Mesenchymal stem cell (in vitro differentiated cells and primary cell): Measurements from ENCODE around the gene ASB16. TPM values are rescaled to one million over a fixed set of nuclear protein-coding genes. Genes with fewer than 3 reads are reported as not detected.

ENCODE experiments used
- DNase-seq: peaks from one replicate; pipeline ENCODE4 v3.0.0-alpha.2; 2013
- H2AFZ ChIP-seq: one replicate; pipeline ENCODE4 v1.6.1; 2013; ENCODE audit warnings: low read depth, mild to moderate bottlenecking, control low read depth, inconsistent platforms, low read length, moderate library complexity
- H2AK5ac ChIP-seq: 2 replicates; pipeline ENCODE4 v1.6.1; 2013; ENCODE audit warnings: low read length, moderate library complexity, mild to moderate bottlenecking, inconsistent platforms; ENCODE audit not compliant: severe bottlenecking
- H2BK120ac ChIP-seq: one replicate; pipeline ENCODE4 v1.6.1; 2013; ENCODE audit warnings: low read depth, mild to moderate bottlenecking, inconsistent platforms, low read length, moderate library complexity
- H2BK12ac ChIP-seq, 2 experiments: one replicate each; pipeline ENCODE4 v1.6.1; 2013; ENCODE audit warnings: inconsistent platforms in 2 of 2, low read length in 2 of 2, mild to moderate bottlenecking in 2 of 2, moderate library complexity in 2 of 2, control low read depth in 1 of 2
- H2BK15ac ChIP-seq: one replicate; pipeline ENCODE4 v1.6.1; 2013; ENCODE audit warnings: mild to moderate bottlenecking, low read depth, inconsistent platforms; ENCODE audit not compliant: poor library complexity, severe bottlenecking
- H2BK5ac ChIP-seq: 2 replicates; pipeline ENCODE4 v1.6.1; 2013; ENCODE audit warnings: low read depth, mild to moderate bottlenecking, low read length, control low read depth, inconsistent platforms; ENCODE audit not compliant: poor library complexity, severe bottlenecking
- H3K14ac ChIP-seq, 2 experiments: one replicate each; pipeline ENCODE4 v1.6.1; 2013; ENCODE audit warnings: inconsistent platforms in 2 of 2, low read length in 2 of 2, control low read depth in 1 of 2, mild to moderate bottlenecking in 1 of 2, moderate library complexity in 1 of 2
- H3K18ac ChIP-seq, 2 experiments: one replicate each; pipeline ENCODE4 v1.6.1; 2013; ENCODE audit warnings: inconsistent platforms in 2 of 2, low read length in 2 of 2, control low read depth in 1 of 2, low read depth in 1 of 2, mild to moderate bottlenecking in 1 of 2
- H3K23ac ChIP-seq, 2 experiments: one replicate each; pipeline ENCODE4 v1.6.1; 2013; ENCODE audit warnings: inconsistent platforms in 2 of 2, low read length in 2 of 2, mild to moderate bottlenecking in 2 of 2, moderate library complexity in 2 of 2, control low read depth in 1 of 2
- H3K27ac ChIP-seq: 2 replicates; pipeline ENCODE4 v1.5.1; 2013; ENCODE audit warnings: mild to moderate bottlenecking, moderate library complexity, low read length, control low read depth, inconsistent platforms; ENCODE audit not compliant: poor library complexity, severe bottlenecking
- H3K27me3 ChIP-seq, 2 experiments: 2 replicates each; pipeline versions ENCODE4 v1.6.1 to v1.7.0; 2013; ENCODE audit warnings: low read length in 2 of 2, mild to moderate bottlenecking in 2 of 2, moderate library complexity in 2 of 2, control low read depth in 1 of 2, inconsistent platforms in 1 of 2; ENCODE audit not compliant: control insufficient read depth in 1 of 2, insufficient read depth in 1 of 2
- H3K36me3 ChIP-seq, 2 experiments: 2 replicates each; pipeline versions ENCODE4 v1.6.1 to v1.7.0; 2013; ENCODE audit warnings: low read length in 2 of 2, control low read depth in 1 of 2, inconsistent platforms in 1 of 2, low read depth in 1 of 2, mild to moderate bottlenecking in 1 of 2; ENCODE audit not compliant: insufficient read depth in 2 of 2, control insufficient read depth in 1 of 2
- H3K4ac ChIP-seq, 2 experiments: one replicate each; pipeline ENCODE4 v1.6.1; 2013; ENCODE audit warnings: inconsistent platforms in 2 of 2, low read length in 2 of 2, mild to moderate bottlenecking in 2 of 2, moderate library complexity in 2 of 2, control low read depth in 1 of 2, low read depth in 1 of 2
- H3K4me1 ChIP-seq: 2 replicates; pipeline ENCODE4 v1.6.1; 2013; ENCODE audit warnings: low read depth, low read length, control low read depth; ENCODE audit not compliant: control insufficient read depth, insufficient read depth
- H3K4me2 ChIP-seq: 2 replicates; pipeline ENCODE4 v1.6.1; 2013; ENCODE audit warnings: low read length, mild to moderate bottlenecking, inconsistent platforms; ENCODE audit not compliant: poor library complexity, severe bottlenecking
- H3K4me3 ChIP-seq, 2 experiments: 2 replicates each; pipeline versions ENCODE4 v1.5.1 to v1.7.0; 2013; ENCODE audit warnings: low read length in 2 of 2, mild to moderate bottlenecking in 2 of 2, control low read depth in 1 of 2, low read depth in 1 of 2; ENCODE audit not compliant: insufficient read depth in 1 of 2
- H3K79me1 ChIP-seq: replicated peaks from 2 replicates; pipeline ENCODE4 v1.6.1; 2013; ENCODE audit warnings: mild to moderate bottlenecking, control low read depth, low read length, inconsistent platforms; ENCODE audit not compliant: poor library complexity, severe bottlenecking
- H3K9ac ChIP-seq: 2 replicates; pipeline ENCODE4 v1.7.0; 2013; ENCODE audit warnings: mild to moderate bottlenecking, low read length, moderate library complexity
- H3K9me3 ChIP-seq: 2 replicates; pipeline ENCODE4 v1.7.0; 2013; ENCODE audit warnings: mild to moderate bottlenecking, low read length; ENCODE audit not compliant: control insufficient read depth
- H4K8ac ChIP-seq: one replicate; pipeline ENCODE4 v1.6.1; 2013; ENCODE audit warnings: inconsistent platforms, mild to moderate bottlenecking, low read length, moderate library complexity
- H4K91ac ChIP-seq: one replicate; pipeline ENCODE4 v1.6.1; 2013; ENCODE audit warnings: mild to moderate bottlenecking, low read length, inconsistent platforms
- WGBS: methylation state at CpG from one replicate; pipeline ENCODE4 v1.1.7; 2013; ENCODE audit warnings: mixed read lengths; 5-methylcytosine and 5-hydroxymethylcytosine counted together
- polyA plus RNA-seq, 2 experiments: library from polyadenylated mRNA; stranded (reverse); fragments of 200-250 nt; gene quantifications; one replicate each; pipeline ENCODE4 v1.2.3, GENCODE V29; 2013

Gene ASB16, protein sequence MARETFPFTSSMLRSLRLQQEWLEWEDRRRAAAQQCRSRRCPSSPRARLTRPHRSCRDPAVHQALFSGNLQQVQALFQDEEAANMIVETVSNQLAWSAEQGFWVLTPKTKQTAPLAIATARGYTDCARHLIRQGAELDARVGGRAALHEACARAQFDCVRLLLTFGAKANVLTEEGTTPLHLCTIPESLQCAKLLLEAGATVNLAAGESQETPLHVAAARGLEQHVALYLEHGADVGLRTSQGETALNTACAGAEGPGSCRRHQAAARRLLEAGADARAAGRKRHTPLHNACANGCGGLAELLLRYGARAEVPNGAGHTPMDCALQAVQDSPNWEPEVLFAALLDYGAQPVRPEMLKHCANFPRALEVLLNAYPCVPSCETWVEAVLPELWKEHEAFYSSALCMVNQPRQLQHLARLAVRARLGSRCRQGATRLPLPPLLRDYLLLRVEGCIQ
- 0.07 TPM for polyA plus RNA-seq (2013, experiment 1 of 2)
- 0.05 TPM for polyA plus RNA-seq (2013, experiment 2 of 2)

DNA sequence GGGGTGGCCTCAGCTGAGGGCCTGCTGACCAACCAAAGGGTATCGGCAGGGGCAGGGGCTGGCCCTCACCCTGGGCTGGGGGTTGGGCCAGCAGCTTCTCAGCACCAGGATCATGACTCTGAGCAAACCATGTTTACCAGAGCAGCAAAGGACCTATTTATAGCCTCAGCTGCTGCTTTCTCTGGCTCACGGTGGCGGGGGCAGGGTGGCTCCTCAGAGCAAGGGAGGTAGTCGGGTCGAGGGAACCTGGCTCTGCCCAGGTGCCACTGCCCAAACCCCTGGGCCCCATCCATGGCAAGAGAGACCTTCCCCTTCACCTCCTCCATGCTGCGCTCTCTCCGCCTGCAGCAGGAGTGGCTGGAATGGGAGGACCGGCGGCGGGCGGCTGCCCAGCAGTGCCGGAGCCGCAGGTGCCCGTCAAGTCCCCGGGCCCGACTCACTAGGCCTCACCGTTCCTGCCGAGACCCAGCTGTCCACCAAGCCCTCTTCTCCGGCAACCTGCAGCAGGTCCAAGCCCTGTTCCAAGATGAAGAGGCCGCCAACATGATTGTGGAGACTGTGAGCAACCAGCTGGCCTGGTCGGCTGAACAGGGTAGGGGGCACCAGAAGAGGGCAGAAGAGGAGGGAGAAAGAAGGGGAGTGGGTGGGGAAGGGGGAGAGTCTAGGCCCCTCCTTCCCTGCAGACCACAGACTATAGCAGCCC lies at the start of gene ASB16:
Gene ASB16, plus strand, starts transcription at position 206 of the 703 bp plus-strand sequence. Its CDS starts 86 bp downstream, at position 292.
- H4K91ac ChIP-seq: peak within 1 kb of the TSS; percentile 88

GRCh38 chr17:44120851-44121605 lies 49.5 kb upstream of the ASB16 start:
- Histone ChIP-seq H2BK15ac (no peak overlapping the region), H3K4me2 (no peak overlapping the region), H2BK12ac (no peak overlapping the region), H4K91ac (no peak overlapping the region), H2BK120ac (no peak overlapping the region), H2AK5ac (no peak overlapping the region), H4K8ac (no peak overlapping the region), H2AFZ (no peak overlapping the region), H3K4me3 (peak overlapping the region in 1 of 2 experiments; percentile 97), H3K27me3 (peaks cover 0 to 6% of the 10 kb centered on the region in 2 experiments), H3K9ac (peak overlapping the region; percentile 95), H3K4me1 (peaks cover 12% of the 10 kb centered on the region), H3K27ac (no peak overlapping the region), H3K14ac (no peak overlapping the region), H2BK5ac (no peak overlapping the region), H3K9me3 (no peaks in the 10 kb centered on the region), H3K79me1 (peaks cover 18% of the 10 kb centered on the region), H3K18ac (no peak overlapping the region), H3K36me3 (peaks cover 7 to 16% of the 10 kb centered on the region in 2 experiments), H3K4ac (no peak overlapping the region), H3K23ac (no peak overlapping the region)
- WGBS: 67% methylated on average over 5 of the region's 9 CpGs
- no peak for DNase-seq

More for the DNA sequence above, at the start of gene ASB16:
- 67% methylated on average over 20 of the region's 21 CpGs for WGBS
- H3K23ac ChIP-seq: peak within 1 kb of the TSS in 1 of 2 experiments; percentile 77
- H3K9ac ChIP-seq: peak within 1 kb of the TSS; percentile 38
- H3K4ac ChIP-seq: peak within 1 kb of the TSS; percentile 18 to 49
- no peak within 1 kb of the TSS for H3K4me2 ChIP-seq
- H3K14ac ChIP-seq: peak within 1 kb of the TSS in 1 of 2 experiments; percentile 36
- H4K8ac ChIP-seq: peak within 1 kb of the TSS; percentile 71
- H2BK12ac ChIP-seq: peak within 1 kb of the TSS; percentile 90 to 98
- DNase-seq: peak; percentile 61
- no peaks in the 10 kb centered on the region for H3K9me3 ChIP-seq
- H3K4me3 ChIP-seq: peak within 1 kb of the TSS in 1 of 2 experiments; percentile 63
- H3K27me3 ChIP-seq: no peaks in the 10 kb centered on the region
- H3K36me3 ChIP-seq: peaks cover 4 to 5% of the 10 kb centered on the region in 2 experiments
- H2BK15ac ChIP-seq: no peak within 1 kb of the TSS
- H3K4me1 ChIP-seq: peaks cover 17% of the 10 kb centered on the region
- H2AFZ ChIP-seq: peak within 1 kb of the TSS; percentile 21
- H3K27ac ChIP-seq: no peak within 1 kb of the TSS
- H2BK5ac ChIP-seq: no peak within 1 kb of the TSS
- H2AK5ac ChIP-seq: no peak within 1 kb of the TSS
- H3K18ac ChIP-seq: peak within 1 kb of the TSS; percentile 57 to 74
- peak within 1 kb of the TSS; percentile 51 for H2BK120ac ChIP-seq
- no peaks in the 10 kb centered on the region for H3K79me1 ChIP-seq

DNA sequence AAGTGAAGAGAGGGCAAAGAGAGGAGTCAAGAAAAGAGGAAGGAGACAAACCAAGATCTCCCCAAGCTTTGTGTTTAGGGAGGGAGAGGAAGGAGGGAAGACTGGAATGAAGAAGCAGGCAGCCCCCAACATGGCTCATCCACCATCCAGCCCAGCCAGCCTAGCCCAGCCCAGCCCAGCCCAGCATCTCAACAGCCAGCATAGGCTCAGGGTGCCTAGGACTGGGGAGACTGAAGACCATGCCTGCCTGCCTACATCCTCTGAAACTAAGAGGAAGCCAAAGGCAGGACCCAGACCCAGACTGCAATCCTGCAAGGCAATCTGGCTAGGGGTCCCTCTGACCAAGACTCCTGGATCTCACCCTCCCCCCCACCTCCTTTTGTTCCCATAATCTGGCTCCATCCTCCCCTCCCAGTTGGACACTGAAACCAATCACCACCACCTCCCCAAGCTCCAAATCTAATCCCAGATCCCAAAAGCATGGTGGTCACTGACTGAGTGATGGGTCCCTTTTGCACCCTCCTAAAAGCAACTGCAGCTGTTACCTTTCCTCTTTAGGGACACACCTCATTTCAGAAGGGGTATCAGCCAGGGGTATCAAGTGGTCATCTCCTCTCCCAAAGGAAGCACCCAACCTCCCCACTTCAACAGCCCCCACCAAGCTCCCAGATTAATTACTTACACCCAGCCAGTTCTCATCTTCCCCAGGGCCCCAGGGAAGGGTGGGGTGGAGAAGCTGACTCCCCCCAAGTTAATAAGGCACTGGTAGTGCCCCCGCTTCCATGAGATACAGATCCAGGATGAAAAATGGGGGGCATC lies 48.3 kb upstream of the ASB16 start:
- H2AFZ ChIP-seq: no peak overlapping the region

More for the DNA sequence above, 48.3 kb upstream of the ASB16 start:
- Histone ChIP-seq H3K36me3 (peaks cover 2 to 4% of the 10 kb centered on the region in 2 experiments), H2BK12ac (peak overlapping the region in 1 of 2 experiments; percentile 0), H2AK5ac (no peak overlapping the region), H3K14ac (no peak overlapping the region), H3K27me3 (peaks cover 0 to 6% of the 10 kb centered on the region in 2 experiments), H3K4me3 (peak overlapping the region in 1 of 2 experiments; percentile 97), H3K4ac (no peak overlapping the region), H3K79me1 (peaks cover 18% of the 10 kb centered on the region), H3K27ac (no peak overlapping the region), H3K9me3 (no peaks in the 10 kb centered on the region), H3K9ac (peak overlapping the region; percentile 95), H2BK120ac (no peak overlapping the region), H3K23ac (no peak overlapping the region), H2BK15ac (no peak overlapping the region), H2BK5ac (no peak overlapping the region), H3K18ac (no peak overlapping the region), H4K8ac (no peak overlapping the region), H3K4me2 (no peak overlapping the region), H4K91ac (no peak overlapping the region), H3K4me1 (peaks cover 12% of the 10 kb centered on the region)
- WGBS: 21% methylated on average over 1 of the region's 1 CpG
- DNase-seq: no peak
